GM19035 (cell line): ENCODE data around the gene SYNGAP1.
A peak's percentile ranks its signal among the peaks of the same experiment; 100 is the strongest.
"Not testable (repeated sequence)": the region's sequence is repeated elsewhere in the genome, so short reads cannot be mapped to it uniquely, and the experiment has no call there.

Experiments used
- ATAC-seq: cut with Tn5 transposase; IDR thresholded peaks from one replicate; pipeline ENCODE4 v1.9.1; 2021; ENCODE audit not compliant: unreplicated experiment

Gene SYNGAP1

DNA sequence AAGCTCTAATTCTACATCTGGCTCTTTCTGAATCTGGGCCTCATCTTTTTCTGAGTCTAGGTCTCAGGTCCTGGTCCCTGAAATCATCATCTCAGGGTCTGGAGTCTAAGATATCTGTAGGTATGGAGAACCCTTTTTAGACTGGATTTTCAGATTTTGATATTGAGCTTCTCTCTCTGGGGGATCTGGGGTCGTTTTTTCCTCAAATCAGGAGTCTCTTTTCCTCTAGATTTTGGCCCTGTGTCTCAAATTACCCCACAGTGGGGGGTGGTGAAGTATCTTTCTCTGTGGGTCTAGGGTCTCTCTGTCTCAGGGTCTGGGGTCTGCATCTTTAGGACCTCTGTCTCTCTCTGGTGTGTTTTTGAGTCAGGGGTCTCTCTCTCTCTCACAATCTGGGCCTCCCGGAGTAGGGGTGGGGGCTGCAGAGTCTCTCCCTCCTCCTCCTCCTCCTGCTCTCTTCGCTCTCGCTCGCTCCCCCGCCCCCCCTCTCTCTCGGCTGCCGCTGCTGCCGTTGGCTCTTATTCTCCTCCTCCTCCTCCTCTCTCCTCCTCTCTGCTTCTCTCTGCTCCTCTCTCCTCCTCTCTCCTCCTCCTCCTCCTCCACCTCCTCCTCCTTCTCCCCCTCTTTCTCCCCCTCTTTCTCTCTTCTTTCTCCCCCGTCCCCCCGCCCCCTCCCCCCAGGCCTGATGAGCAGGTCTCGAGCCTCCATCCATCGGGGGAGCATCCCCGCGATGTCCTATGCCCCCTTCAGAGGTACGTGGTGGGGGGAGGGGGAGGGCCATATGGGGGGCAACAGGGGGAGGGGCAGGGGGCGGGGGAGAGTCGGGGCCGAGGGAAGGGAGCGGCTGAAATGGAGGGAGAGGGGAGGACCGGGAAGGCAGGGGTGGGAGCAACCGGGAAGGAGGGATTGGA, at the start of gene SYNGAP1:
Gene SYNGAP1 (plus strand): TSS at position 486 of the 911 bp plus-strand sequence. CDS start 200 bp downstream, at position 686.
- ATAC-seq = no peak

DNA sequence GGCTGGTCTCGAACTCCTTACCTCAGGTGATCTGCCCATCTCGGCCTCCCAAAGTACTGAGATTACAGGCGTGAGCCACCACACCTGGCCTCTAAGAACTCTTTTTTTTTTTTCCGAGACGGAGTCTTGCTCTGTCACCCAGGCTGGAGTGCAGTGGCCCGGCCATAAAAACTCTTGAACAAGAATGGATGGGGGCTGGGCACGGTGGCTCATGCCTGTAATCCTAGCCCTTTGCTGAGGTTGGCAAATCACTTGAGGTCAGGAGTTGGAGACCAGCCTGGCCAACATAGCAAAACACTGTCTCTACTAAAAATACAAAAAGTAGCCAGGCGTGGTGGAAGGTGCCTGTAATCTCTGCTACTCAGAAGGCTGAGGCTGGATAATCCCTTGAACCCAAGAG, 48.0 kb upstream of the SYNGAP1 start:
- ATAC-seq = not testable (repeated sequence)

DNA sequence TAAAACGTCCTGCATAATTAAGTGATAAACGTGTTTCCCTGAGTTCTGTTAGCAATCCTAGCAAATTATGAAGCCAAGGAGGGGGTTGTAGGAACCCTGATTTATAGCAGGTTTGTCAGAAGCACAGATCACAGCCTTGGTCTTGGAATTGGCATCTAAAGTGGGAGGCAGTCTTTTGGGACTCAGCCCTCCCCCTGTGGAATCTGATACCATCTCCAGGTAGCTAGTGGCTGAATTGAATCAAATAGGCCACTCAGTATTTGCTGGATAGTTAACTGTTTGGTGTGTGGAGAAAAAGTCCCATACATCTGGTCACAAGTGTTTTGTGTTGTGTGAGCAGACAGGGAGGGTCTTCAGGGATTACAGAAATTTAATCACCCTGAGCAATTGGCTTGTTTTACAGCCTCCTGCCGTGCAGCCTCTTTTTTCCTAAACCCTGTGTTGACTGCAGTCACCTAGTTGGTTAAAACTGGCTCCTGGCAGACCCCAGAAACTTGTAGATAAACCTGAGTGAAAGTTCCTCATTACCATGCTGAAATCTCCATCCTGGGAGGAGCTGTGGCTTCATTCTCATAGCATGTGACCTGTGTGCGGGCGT, 47.2 kb upstream of the SYNGAP1 start:
- ATAC-seq = no peak

DNA sequence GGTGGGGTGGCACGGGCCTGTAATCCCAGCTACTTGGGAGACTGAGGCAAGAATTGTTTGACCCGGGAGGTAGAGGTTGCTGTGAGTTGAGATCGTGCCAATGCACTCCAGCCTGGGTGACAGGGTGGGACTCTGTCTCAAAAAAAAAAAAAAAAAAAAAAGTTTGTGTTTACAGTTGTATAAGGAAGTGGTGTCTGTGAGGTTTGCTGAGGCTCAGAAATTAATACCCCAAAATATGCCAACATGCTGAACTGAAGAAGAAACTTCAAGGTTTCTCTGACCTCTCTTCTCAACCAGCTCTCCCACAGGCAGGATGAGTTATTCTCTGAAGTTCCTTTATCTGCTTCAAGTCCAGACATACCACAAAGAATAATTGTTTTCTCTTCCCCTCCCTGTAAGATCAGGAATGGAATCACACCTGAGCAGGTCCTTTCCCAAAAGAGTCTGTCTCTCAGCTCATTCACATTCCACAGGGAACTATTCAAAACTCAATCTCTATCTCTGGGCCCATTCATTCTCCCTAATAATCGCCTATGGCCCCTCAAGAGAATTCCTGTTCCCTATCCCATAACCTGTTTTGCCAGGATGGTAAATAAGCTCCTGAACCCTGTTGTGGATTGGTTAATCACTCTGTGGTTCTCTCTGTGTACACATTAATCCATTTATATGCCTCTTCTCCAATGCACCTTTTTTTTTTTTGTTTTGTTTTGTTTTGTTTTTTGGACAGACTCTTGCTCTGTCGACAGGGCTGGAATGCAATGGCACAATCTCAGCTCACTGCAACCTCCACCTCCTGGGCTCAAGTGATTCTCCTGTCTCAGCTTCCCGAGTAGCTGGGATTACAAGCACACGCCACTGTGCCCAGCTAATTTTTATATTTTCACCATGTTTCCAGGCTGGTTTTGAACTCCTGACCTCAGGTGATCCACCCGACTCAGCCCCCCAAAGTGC, 45.6 kb upstream of the SYNGAP1 start:
- ATAC-seq = no peak

DNA sequence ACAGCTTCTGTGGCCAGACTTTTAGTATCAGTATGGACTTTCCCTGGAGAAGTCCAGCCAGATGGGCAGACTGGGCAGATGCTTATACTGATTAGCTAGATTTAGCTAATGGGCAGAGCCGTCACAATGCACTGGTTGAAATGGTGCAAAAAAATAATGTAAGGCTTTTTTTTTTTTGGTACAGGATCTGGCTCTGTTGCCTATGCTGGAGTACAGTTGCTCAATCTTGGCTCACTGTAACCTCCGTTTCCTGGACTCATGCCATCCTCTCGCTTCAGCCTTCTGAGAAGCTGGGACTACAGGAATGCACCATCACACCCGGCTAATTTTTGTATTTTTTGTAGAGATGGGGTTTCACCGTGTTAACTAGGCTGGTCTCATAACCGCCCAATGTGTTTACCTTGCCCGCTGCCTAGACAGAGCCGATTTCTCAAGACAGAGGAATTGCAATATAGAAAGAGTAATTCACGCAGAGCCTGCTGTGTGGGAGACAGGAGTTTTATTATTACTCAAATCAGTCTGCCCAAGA, 44.7 kb upstream of the SYNGAP1 start:
- no peak for ATAC-seq

DNA sequence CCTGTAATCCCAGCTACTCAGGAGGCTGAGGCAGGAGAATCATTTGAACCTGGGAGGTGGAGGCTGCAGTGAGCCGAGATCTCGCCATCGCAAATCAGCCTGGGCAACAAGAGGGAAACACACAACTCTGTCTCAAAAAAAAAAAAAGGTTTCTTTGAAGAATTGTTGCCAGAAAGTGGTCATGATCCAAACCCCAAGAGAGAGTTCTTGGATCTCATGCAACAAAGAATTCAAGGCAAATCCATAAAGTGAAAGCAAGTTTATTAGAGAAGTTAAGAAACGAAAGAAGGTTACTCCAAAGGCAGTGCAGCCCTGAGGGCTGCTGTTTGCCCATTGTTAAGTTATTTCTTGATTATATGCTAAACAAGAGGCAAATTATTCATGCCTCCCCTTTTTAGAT, 42.7 kb upstream of the SYNGAP1 start:
- ATAC-seq = no peak

DNA sequence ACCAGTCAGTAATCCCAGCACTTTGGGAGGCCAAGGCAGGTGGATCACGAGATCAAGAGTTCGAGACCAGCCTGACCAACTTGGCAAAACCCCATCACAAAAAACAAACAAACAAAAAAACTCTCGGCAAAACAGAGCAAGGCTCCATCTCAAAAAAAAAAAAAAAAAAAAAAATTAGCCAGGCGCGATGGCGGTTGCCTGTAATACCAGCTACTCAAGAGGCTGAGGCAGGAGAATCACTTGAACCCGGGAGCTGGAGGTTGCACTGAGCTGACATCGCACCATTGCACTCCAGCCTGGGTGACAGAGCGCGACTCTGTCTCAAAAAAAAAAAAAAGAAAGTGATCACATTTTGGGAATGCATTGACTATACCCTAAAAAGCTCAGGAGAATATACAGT, 40.7 kb upstream of the SYNGAP1 start:
- not testable (repeated sequence) for ATAC-seq

DNA sequence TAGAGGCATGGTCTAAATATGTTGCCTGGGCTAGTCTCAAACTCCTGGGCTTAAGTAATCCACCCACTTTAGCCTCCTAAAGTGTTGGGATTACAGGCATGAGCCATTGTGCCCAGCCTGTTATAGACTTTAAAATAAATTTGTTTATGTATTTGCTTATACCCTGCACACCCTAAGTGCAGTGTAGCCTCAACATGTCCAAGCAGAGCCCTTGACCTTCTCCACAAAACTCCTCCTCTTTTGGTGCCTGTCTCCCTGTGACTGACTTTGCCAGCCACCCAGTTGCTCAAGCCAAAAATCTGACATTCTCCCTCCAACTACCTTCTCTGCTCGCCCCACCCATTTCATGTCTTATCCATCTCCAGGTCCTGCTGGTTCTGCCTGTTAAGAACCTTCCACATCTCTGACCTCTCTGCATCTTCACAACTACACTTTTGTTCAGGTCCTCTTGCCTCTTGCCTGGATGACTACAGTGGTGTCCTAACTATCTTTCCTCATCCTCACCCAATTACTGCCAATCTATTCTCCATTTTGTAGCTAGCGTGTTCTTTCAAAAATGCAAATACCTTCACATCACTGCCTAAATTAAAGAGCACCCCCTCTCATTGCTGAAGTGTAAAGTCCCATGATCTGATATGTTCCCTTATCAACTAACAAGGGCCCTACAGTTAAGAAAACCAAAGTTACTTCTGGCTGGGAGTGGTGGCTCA, 39.4 kb upstream of the SYNGAP1 start:
- ATAC-seq = no peak

DNA sequence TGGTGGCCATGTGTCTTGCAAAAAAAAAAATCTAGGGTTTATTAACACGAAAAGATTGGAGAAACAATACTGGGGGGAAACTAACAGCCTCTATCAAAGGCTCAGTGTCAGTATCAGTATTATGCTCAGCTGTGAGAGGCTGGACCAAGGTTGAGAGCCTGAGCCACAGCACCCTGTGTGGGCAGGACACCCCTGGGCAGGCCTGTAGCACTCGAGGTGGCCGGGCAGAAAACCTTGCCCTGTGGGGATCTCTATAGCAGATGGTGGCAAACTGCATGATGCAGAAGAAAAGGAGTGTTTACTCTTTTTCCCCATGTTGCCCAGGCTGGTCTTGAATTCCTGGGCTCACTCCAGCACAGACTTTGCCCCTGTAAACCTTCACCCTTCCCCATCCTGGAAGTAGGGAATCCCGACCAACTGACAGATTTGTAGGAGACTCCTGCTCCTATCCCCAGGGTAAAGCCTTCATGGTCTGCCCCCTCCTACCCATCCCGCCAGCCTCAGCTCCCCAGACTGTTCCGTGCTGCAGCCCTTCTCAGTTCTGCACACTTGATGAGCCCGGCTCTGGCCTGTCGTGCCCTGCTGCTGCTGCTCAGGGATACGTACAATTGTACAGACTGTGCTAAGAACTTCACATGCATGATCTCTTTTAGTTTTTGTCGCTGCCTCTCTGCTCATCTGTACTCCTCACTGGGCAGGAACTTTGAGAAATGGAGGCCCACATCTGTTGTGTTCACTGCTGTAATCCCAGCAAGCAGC, 36.3 kb upstream of the SYNGAP1 start:
- ATAC-seq = no peak

DNA sequence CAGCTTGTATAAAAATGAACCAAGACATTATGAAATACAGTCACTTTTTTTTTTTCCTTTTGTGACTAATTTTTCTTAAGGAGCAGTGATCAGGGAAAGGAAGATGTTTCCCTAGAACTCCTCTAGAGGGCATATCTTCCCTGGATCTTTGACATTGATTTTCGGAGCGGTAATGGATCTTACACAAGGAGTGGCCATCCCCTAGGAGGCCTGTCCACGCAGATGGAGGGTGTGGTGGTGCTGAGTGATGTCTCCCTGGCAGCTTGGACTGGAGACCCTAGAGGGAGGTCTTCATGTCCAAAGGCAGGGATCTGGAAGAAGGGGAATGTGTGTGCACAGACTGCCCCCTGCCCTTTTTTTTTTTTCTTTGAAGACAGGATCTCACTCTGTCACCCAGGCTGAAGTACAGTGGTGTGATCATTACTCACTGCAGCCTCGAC, 35.3 kb upstream of the SYNGAP1 start:
- no peak for ATAC-seq

DNA sequence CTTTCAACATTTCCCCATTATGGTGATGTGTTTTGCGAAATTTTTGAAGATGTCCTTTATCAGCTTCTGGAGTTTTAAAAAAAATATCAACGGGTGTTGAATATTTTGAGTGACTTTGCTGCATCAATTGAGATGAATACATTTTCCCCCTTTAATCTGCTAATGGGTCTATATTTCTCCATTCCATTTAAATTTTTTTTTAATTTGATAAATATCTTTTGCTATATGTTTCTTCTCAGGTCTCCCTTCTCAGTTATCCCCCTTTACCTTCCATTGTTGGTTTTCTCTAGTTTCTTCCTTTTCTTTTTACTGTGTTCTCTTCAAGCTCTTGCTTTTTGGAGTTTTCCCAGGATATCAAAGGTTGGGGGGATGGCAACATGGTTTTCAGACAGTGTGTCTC, 29.7 kb upstream of the SYNGAP1 start:
- ATAC-seq = no peak

DNA sequence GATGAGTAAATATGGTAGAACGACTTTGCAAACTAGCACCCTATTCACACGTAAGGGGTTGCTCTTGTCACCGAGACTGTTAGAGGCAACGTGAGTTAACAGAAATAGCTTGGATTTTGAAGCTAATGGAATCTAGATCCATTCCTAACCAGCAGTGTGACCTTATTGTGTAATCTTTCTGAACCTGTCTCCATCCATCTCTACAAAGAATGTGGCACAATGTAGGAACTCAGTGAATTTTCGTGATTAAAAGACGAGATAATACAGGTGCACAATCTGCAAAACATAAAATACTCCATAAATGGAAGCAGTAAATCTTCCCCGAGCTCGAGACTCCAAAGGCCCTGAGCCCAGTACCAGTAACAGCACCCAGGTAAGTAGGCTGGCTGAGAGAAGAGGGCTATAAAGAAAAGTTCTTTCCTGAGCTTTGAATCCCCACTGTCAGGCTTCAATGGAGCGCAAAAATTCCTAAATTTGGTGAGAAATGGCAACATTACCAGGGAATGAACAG, 29.0 kb upstream of the SYNGAP1 start:
- ATAC-seq = no peak

DNA sequence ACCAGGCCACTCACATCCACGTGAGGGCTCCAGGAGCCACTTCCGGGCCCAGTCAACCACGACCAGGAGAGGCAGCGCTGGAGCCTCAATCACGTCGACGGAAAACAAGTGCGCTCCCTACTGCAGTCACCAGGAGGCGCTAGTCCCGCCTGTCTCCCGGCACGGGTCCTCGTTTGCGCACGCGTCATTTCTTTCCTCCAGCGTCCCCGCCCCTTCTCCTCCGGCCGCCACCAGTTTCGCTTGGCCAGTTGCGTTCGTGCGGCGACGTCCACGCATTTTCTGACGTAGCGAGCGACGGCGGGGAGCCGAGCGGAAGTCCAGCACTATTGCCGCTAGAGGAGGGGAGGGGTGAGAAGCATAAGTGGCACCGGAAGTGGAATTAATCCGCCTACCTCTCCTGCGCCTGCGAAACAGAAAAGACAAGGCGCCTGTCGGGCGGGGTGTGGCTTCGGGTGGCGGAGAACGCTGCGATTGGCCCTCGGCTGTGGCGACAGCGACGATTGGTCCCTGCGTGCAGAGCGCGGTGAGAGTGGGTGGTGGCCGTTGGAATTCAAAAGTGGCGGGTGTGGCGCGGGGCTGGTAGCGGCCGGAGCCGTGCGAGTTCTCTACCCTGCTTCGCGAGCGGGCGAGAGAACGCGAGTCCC, 28.5 kb upstream of the SYNGAP1 start, which contains the start of gene KIFC1:
Gene KIFC1 (plus strand): TSS at position 546 of the 644 bp plus-strand sequence. CDS start 163 bp downstream, outside the sequence.
- peak; percentile 86 for ATAC-seq

DNA sequence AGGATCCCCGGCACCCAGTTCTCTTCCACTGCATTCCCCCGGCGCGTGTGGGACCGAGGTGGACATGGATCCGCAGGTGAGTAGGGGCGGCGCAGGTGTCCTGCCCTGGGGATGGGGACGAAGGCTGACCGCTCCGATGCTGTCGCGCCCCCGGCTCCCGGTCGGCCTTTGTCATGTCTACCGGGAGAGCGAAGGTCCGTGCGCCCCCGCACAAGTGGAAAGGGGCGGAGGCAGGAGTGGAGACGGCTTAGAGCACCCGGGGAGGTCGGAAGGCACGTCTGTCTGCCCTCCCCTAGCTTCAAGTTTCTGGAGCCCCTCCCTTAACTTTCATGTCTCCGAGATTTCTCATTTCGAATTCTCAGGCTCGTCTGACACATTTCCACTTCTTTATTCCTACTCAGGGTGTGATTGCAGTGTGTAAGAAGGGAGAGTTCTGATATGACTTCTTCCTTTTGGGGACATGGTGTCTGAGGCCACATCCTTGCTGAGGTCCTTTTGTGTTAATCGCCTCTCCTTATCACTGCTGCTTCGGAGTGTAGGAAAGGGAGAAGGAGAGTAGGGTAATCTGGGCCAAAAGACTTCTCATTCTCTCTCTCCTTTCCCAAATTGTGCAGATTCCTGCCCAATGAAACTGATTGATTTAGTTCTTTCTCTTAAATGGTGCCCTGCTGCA, 27.8 kb upstream of the SYNGAP1 start:
- ATAC-seq = peak; percentile 15

DNA sequence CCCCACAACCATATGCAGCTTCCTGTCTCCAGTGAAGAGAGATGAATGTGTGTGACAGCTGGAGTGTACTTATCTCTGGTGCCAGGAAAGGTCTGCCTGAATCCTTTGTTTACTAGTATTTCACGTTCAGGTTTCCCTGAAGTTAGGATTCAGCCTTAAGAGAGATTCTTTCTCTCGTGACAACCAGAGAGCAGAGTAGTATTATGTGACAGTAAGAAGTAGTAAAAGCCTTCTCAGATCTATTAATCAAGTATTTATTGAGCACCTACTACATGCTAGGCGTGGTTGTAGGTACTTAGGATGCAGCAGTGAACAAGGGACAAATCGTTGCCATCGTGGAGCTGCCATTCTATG, 27.3 kb upstream of the SYNGAP1 start:
- no peak for ATAC-seq

DNA sequence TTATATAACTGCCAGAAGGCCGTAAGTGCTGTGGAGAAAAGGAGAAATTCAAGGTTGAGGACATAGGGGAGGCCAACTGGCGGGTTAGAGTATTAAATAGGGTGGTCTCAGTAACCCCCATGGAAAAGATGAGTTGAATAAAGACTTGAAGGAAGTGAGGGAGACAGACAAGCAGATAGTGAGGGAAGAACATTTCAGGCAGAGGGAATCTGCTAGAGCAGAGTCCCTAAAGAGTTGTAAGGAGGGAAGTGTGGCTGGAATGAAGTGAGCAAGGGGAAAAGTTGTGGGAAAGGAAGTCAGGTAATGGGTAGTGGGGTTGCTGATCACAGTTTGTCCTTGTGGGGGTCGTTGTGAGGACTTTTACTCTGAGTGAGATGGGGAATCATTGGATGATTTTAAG, 26.9 kb upstream of the SYNGAP1 start:
- no peak for ATAC-seq

DNA sequence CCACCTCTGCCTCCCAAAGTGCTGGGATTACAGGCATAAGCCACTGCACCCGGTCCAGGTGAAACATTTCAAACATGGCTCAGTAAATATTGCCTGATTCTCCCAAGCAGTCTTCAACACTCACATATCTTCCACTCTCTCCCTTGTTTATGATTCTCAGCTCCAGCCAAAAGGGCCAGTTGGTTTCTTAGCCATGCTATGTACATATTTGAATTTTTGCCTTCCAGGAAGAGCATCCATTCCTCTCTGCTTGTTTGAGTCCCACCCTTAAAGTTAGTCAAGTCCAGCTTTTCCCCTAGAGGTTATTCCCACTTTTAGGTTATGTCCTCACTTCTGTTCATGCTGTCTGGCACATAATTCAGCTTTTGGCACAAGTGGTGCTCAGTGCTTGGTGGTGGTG, 22.3 kb upstream of the SYNGAP1 start:
- ATAC-seq = no peak

DNA sequence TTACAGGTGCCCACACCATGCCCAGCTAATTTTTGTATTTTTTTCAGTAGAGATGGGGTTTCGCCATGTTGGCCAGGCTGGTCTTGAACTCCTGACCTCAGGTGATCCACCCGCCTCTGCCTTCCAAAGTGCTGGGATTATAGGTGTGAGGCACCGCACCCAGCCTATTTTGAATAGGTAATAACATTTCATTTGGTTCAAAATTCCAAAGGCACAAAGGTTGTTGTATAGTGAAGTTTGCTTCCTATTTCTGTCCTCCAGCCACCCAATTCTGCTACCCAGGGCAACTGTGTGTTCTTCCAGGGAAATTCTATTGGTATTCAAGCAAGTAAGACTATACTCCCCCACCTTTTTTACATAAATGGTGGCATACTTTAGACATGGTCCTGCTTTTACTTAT, 21.3 kb upstream of the SYNGAP1 start:
- not testable (repeated sequence) for ATAC-seq
